Measurements from ENCODE around the gene WWOX.
"Not testable (repeated sequence)": the region's sequence is repeated elsewhere in the genome, so short reads cannot be mapped to it uniquely, and the experiment has no call there.

WWOX gene

DNA sequence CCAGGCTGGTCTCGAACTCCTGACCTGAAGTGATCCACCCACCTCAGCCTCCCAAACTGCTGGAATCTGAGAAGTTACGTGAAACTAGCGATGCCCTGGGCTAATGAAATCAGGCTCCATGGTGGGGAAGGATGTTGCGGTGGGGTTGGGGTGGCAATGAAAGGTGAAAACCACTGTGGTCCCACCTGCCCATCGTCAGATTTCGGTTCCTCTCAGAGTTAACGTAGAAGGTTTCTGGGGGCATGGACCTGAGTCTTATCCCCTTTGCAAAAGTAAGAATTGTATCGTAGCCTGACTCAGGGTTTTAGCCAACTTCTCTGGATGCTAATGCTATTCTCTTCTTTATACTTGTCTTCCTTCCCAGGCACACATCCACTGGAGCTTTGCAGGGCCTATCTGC, 402.3 kb downstream of the WWOX start:
- DNase-seq (ENCODE audit: low spot score) = no peak

DNA sequence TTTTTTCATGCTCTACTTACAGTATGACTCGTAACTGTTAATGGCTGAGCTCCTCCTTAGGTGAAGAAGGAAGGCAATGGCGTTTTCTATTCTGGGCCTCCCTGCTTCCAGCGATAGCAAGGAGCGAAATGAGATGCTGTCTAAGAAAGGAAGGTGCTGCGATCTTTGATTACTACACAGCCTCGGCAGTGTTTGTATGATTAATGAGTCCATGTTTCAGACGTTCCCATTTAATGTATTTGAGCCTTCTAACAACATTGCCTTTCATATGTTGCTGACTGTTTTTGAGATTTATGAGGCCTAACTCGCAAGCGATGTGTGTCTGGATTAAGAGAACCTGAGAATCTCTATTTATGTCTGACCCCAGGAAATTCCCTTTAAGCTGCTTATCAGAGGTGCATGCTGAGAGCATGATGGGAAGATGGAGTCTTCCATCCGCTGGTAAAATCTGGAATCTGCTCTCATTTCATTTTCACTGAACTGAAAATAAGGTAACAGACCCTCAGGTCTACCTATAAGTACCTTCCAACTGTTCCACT, 403.4 kb downstream of the WWOX start:
- DNase-seq (ENCODE audit: low spot score) = no peak

DNA sequence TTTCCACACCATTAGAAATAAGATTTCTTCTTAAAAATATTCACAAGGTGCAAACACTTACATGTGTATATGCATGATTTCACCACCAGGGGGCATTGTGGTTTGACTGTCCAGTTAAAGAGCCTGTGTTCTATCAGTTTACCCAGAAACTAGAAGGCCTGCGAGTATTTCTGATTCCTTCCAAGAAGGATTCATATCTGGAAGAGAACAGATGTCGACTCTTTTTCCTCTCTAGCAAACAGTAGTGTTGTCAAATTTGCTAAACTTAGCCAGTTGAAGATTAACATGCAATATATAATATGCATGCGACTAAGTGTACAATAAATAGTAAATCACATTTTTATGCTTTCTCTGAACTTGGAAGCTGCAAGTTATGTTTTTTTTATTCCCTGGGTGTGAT, 404.1 kb downstream of the WWOX start:
- peak; percentile 54 for DNase-seq (ENCODE audit: low spot score)

DNA sequence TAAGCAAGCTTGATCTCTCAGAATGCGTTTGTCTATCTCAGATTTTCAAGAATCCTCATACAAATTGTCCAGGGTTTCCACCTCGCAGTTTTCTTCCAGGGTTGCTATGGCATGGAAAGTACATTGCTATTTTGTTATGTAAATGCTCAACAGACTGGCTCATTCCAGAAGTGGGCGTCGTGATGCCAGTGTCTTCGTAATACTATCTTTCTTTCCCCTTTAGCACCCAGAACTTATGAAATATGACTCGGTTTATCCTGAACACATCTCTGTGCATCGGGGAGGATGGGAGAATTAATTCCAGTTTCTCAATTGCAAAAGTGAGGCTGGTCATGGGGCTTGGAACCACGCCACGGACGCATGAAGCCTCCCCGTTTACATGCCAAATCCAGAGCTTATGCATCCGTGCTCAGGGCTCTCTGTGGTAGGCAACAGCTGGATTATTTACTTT, 405.0 kb downstream of the WWOX start:
- DNase-seq (ENCODE audit: low spot score) = no peak

DNA sequence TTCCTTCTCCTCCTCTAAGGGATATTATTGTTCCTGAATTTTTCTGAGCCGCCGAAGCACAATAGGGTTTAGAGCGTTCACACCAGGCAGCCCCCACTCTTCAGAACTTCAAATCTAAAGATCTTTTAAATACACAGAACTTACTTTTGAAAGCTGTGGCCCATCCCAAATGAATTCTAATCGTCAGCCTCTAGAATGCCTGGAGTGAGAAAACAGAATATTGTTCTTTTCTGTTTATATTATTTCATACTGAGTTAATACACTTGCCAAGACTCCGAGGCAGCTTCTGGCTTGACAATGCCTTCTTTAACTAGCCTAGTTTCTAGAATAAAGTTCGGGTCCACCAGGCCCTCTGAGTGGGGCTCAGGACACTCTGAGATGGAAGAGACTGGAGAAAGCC, 405.6 kb downstream of the WWOX start:
- no peak for DNase-seq (ENCODE audit: low spot score)

DNA sequence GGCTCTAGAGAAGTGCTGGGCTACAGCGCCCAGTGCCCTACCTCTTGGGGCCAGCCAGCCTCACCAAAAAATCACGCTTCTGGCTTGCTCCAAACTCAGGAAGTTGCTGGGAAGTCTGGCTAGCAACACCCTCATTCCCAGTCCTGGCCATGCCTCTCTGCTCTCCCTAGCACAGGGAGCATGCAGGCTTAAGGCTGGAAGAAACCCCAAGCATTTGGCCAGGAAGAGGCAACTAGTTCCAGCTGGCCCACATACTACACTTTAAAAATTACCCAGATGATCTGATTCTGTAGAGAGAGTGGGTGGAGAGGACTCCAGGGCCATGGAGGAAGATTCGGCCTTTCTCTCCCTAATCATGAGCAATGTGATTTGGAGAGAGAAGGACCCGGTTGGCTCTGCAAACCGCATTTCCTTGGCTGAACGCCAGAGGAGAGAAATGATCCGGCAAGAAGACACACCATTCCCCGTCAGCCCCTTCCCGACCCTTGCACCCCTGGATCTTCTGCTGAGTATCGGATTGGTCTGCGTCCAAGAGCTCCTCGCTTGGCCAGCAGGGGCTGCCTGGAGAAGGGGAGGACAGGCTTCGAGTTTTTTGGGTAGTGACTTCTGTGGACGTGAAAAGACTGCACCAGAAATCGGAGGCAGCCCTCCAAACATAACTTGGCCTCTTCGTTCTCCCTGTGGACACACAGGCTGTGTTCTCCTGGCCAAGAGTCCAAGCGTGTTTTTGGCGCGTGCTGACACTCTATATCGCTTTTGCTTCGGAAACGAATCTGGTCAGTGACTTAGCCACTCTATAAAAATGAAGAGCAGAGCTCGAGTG, 406.3 kb downstream of the WWOX start:
- no peak for DNase-seq (ENCODE audit: low spot score)

GRCh38 chr16:78506367-78507193, 407.1 kb downstream of the WWOX start:
- no peak for DNase-seq (ENCODE audit: low spot score)

DNA sequence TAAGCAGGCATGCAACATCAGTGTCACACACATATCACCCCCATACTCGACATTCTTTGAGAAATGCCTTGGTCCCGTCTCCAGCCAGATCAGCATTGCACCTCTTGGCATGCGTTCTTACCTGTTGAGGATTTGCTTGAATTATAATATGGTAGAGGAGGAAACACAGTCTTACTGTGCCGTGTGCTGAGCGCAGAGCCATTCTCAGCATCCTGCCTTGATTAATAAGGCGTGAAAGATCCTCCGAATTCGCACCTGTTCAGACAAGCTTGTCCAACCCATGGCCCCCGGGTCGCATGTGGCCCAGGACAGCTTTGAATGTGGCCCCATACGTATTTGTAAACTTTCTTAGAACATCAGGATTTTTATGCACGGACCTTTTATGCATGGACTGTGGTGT, 408.1 kb downstream of the WWOX start:
- DNase-seq (ENCODE audit: low spot score) = no peak

DNA sequence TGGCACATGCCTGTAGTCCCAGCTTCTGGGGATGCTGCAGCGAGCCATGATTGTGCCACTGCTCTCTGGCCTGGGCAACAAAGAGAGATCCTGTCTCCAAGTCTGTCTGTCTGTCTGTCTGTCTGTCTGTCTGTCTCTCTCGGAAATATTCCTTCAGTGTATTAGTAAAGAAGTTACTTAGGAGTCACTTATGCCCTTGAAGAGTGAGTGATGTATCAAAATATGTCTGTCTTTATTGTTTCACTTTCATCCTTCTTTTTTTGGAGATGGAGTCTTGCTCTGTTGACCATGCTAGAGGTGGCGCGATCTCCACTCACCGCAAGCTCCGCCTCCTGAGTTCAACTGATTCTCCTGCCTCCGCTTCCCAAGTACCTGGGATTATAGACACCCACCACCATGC, 410.5 kb downstream of the WWOX start:
- DNase-seq (ENCODE audit: low spot score) = no peak

GRCh38 chr16:78510496-78510895, 411.0 kb downstream of the WWOX start:
- no peak for DNase-seq (ENCODE audit: low spot score)

DNA sequence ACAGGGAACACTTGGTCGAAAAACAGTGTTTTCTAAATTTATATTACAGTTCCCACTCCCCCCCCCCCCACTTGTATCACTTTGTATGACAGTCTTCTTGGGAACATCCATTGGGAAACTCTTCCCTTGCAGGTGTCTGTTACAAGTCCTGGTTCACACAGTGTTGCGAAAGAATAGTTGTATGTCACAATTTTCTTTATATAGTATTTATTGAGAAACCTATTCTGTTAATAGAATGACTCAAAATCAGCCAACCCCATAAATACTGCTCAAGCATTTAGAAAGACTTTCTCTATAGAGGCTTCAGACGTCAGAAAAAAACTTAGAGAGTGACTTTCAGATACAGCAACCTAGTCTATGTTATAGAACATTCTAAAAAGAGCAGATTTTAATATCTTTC, 414.4 kb downstream of the WWOX start:
- DNase-seq (ENCODE audit: low spot score) = no peak

GRCh38 chr16:78514888-78515287, 415.4 kb downstream of the WWOX start:
- DNase-seq (ENCODE audit: low spot score) = not testable (repeated sequence)

GRCh38 chr16:78515421-78515820, 416.0 kb downstream of the WWOX start:
- DNase-seq (ENCODE audit: low spot score) = no peak

DNA sequence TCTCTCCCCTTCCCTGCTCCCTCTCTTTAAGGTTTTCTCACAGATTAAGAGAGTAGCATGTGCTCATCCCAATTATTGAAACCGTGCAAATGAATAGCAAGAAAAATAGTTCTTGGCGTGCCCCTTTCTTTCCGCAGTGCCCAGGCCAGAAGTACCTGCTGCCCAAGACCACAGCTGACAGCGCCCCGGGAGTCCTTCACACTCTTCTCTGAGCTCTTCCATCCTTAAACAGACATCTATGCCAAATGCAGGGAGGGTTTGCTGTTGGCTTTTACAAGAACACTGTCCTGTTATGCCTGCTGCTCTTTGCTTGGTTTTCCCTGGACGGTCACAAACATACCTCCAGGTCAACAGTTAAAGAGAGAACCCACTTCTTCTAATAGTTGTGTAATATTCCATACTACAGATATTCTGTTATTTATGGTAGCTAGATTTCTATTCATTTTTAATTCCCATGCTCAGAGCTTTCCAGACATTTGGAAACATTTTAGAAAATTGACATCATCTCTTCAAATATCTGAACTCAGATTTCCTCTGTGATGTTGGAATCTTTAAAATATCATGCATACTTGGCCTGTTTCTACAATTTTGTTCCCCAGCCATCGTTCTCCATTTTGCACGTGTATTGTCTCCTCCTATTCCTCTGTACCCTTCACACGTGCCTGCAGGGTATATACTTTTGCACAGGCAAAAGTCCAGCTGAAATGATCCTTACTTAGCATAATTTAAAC, 416.7 kb downstream of the WWOX start:
- DNase-seq (ENCODE audit: low spot score) = no peak

- DNase-seq (ENCODE audit: low spot score) = no peak
These were observed 420.4 kb downstream of the WWOX start for GRCh38 chr16:78519896-78520295.

DNA sequence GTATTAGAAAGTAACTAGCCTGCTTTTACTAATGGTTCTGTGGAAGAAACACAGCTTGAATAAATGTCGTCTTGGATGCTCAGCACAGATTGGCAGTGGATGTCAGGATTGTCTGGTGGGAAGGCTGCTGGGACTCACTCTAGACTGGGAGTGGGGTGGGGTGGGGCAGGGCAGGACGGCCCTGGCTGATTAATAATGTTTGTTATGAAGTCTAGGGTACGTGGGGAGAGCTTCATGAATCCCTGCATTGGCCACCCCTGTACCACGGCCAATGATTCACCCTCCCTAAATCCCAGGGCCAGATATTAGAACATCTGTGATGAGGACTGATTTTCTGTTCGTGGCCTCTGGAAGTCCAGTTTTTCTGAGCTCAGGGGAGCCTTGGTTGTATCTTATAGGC, 421.0 kb downstream of the WWOX start:
- no peak for DNase-seq (ENCODE audit: low spot score)

GRCh38 chr16:78522327-78522726, 422.9 kb downstream of the WWOX start:
- DNase-seq (ENCODE audit: low spot score) = no peak

DNA sequence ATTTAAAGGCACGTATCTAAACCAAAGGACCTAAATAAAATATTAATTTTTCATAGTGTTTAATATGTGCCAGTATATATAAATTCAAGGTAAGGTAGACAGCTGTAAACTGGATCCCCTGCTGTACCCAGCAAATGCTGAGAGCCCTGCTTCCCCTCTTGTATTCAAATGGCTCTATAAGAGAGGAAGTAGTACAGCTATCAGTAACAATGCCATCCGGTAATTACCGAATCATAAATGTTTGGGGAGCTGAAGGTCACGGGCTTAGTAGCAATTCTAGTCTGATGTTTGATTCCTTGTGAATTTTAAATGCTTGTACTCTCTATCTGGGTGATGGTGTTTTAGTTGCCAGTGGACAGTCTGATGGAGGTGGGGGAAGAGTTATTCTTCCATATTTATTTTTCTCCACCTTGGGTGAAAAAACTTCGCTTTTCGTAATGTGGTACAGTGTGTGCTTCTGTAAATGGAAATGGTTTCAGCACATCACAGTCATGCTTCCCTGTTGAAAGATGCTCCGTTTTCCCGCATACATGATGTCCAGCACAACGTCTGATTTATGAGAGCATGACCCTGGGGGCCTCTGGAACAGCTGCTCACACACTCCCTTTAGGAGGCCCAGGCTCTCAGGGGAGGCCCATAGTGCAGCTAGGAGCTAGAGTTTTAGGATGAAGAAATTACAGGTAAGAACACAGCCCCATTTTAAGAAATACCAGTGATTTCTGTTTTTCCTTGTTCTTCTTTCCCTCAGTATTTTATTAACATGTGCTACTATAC, 423.9 kb downstream of the WWOX start:
- no peak for DNase-seq (ENCODE audit: low spot score)

DNA sequence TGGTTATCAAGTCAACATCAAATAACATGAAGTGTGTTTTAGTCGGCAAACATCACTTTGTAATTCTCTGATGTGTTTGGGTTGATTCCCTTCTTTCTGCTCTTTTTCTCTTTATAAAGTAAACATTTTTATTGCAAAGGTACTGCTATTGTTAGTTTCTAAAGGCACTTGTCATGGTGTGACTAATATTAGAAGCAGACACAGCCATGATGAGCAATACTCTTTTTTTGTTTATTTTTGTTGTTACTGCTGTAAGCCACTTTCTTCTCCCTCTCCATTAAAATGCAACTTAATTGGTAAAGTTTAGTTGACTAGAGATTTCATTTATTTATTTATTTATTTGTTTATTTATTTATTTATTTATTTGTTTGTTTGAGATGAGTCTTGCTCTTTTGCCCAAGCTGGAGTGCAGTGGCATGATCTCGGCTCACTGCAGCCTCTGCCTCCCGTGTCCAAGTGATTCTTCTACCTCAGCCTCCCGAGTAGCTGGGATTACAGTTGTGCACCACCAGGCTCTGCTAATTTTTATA, 424.7 kb downstream of the WWOX start:
- no peak for DNase-seq (ENCODE audit: low spot score)

DNA sequence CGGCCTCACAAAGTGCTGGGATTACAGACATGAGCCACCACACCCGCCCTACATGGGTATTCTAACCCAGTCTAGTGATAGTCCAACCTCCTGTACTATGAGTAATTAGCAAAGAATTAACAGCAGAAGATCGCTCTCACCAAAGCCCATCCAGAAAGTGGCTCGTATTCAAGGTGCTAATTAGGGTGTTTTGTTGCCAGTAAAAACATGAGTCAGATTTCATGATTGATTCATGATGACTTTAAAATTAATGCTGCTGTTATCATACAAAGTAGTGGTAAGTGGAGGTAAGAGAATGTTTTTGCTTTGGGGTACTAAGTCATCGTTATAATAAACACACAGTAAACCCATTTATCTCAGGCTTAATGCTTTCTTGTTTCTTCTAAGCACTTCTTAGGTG, 428.8 kb downstream of the WWOX start:
- DNase-seq (ENCODE audit: low spot score) = no peak

- no peak for DNase-seq (ENCODE audit: low spot score)
These were observed 430.4 kb downstream of the WWOX start for GRCh38 chr16:78529881-78530280.
